GM23338 (cell line): ENCODE measurements around the gene ARL17A. TPM values are rescaled to one million over a fixed set of nuclear protein-coding genes. Genes with fewer than 3 reads are reported as not detected.
"Not testable (repeated sequence)": the region's sequence is repeated elsewhere in the genome, so short reads cannot be mapped to it uniquely, and the experiment has no call there.

Experiments
- ATAC-seq: fragments of 200-7000 bp; cut with Tn5 transposase; 3 replicates; pipeline ENCODE4 v1.9.1; 2020
- DNase-seq: peaks from one replicate; pipeline ENCODE4 v3.0.0-alpha.2; 2015; ENCODE audit warnings: low spot score
- H2AFZ ChIP-seq: fragments of 200-600 bp; sonication (generic); 2 replicates; pipeline ENCODE4 v1.8.0; 2016; ENCODE audit warnings: antibody characterized with exemption, mild to moderate bottlenecking, moderate library complexity
- H3F3A ChIP-seq: fragments of 200-600 bp; sonication (generic); replicated peaks from 2 replicates; pipeline ENCODE4 v1.8.0; 2017; ENCODE audit warnings: antibody characterized with exemption, mixed run types, low read depth
- H3K27ac ChIP-seq: fragments of 200-600 bp; sonication (generic); 2 replicates; pipeline ENCODE4 v1.6.1; 2016; ENCODE audit warnings: low read depth
- H3K27me3 ChIP-seq: fragments of 200-600 bp; sonication (generic); 2 replicates; pipeline ENCODE4 v1.8.0; 2016; ENCODE audit warnings: mild to moderate bottlenecking, mixed run types, moderate library complexity; ENCODE audit not compliant: insufficient read depth
- H3K36me3 ChIP-seq: fragments of 200-600 bp; sonication (generic); 2 replicates; pipeline ENCODE4 v1.8.0; 2016; ENCODE audit warnings: mild to moderate bottlenecking; ENCODE audit not compliant: insufficient read depth
- H3K4me1 ChIP-seq: fragments of 200-600 bp; sonication (generic); 2 replicates; pipeline ENCODE4 v1.8.0; 2016; ENCODE audit warnings: mild to moderate bottlenecking, moderate library complexity; ENCODE audit not compliant: insufficient read depth
- H3K4me2 ChIP-seq: fragments of 200-600 bp; sonication (generic); 2 replicates; pipeline ENCODE4 v1.7.1; 2017; ENCODE audit warnings: mixed run types
- H3K4me3 ChIP-seq: fragments of 200-600 bp; sonication (generic); 2 replicates; pipeline ENCODE4 v1.6.1; 2016; ENCODE audit warnings: mixed run types
- H3K79me2 ChIP-seq: fragments of 200-600 bp; sonication (generic); replicated peaks from 2 replicates; pipeline ENCODE4 v1.8.0; 2017; ENCODE audit warnings: mild to moderate bottlenecking; ENCODE audit not compliant: insufficient read depth
- H3K9me2 ChIP-seq: fragments of 200-600 bp; sonication (generic); 2 replicates; pipeline ENCODE4 v1.8.0; 2017; ENCODE audit not compliant: insufficient read depth
- H4K20me1 ChIP-seq: fragments of 200-600 bp; sonication (generic); replicated peaks from 2 replicates; pipeline ENCODE4 v1.8.0; 2017; ENCODE audit warnings: mild to moderate bottlenecking; ENCODE audit not compliant: insufficient read depth
- H3K27ac Mint-ChIP-seq: 2 replicates; pipeline ENCODE4 v1.8.0; 2020; ENCODE audit warnings: inconsistent platforms, mild to moderate bottlenecking, moderate library complexity, mixed read lengths
- H3K27me3 Mint-ChIP-seq: 3 replicates; pipeline ENCODE4 v1.8.0; 2022; ENCODE audit warnings: low read depth, mild to moderate bottlenecking, moderate library complexity, mixed read lengths, inconsistent platforms; ENCODE audit not compliant: insufficient read depth, poor library complexity
- H3K36me3 Mint-ChIP-seq: 3 replicates; pipeline ENCODE4 v1.8.0; 2021; ENCODE audit warnings: low read depth, mild to moderate bottlenecking, inconsistent platforms, moderate library complexity, mixed read lengths
- H3K4me1 Mint-ChIP-seq: 3 replicates; pipeline ENCODE4 v1.8.0; 2020; ENCODE audit warnings: mild to moderate bottlenecking, inconsistent platforms, mixed read lengths
- H3K4me3 Mint-ChIP-seq: 3 replicates; pipeline ENCODE4 v1.8.0; 2021; ENCODE audit warnings: moderate library complexity, mild to moderate bottlenecking, inconsistent platforms, mixed read lengths
- H3K9me3 Mint-ChIP-seq: 3 replicates; pipeline ENCODE4 v1.8.0; 2020; ENCODE audit warnings: moderate library complexity, mild to moderate bottlenecking, inconsistent platforms, mixed read lengths
- polyA plus RNA-seq: library from polyadenylated mRNA; unstranded; fragments of >200 nt; fragmentation: Nextera tagmentation; extraction: Ambion mirVana; gene quantifications from 2 replicates; pipeline ENCODE4 v1.2.1, GENCODE V29; 2016
- total RNA-seq: library from RNA; depleted of rRNA; stranded (reverse); fragments of >200 nt; shearing (Covaris generic); gene quantifications from 2 replicates; pipeline ENCODE4 v1.2.3, GENCODE V29; 2014

The ARL17A gene
- total and polyA plus RNA-seq, 2 experiments from 2014 or later = 23.6 to 24.4 TPM

DNA sequence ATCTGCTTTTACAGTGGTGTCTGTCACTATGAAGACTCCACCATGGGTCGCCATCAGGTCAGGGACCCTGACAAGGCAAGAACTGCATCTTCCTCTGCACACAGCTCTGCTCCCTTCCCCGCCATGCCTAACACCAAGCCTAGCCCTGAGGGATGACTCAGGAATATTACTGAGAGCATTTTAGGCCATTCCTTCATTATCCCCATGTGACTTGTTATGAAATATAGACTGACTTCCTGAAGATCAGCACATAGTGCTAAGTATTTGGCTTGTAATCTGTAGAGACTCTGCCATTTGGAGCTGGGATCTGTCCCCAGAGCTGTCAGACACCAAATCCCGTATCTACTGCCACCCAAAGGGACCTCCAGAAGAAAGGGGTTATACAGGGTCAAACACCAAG, 19.4 kb downstream of the ARL17A start:
- not testable (repeated sequence) for H3K9me3 Mint-ChIP-seq, H3K4me2 ChIP-seq, H4K20me1 ChIP-seq, H3K36me3 ChIP-seq, H3K27ac Mint-ChIP-seq, H3K9me2 ChIP-seq, H3K27ac ChIP-seq, H3K27me3 Mint-ChIP-seq, H3K4me3 ChIP-seq, H3K27me3 ChIP-seq, DNase-seq, H3K79me2 ChIP-seq, H3K4me1 Mint-ChIP-seq, H3K36me3 Mint-ChIP-seq, H3K4me3 Mint-ChIP-seq, H3K4me1 ChIP-seq, H2AFZ ChIP-seq, H3F3A ChIP-seq
- peak; percentile 12 for ATAC-seq

- DNase-seq, H3K27me3 Mint-ChIP-seq, H3K79me2 ChIP-seq, H3F3A ChIP-seq, H3K4me1 Mint-ChIP-seq, H3K27me3 ChIP-seq, H3K27ac Mint-ChIP-seq, H3K9me3 Mint-ChIP-seq, H3K4me3 ChIP-seq, H3K4me1 ChIP-seq, H3K36me3 ChIP-seq, H3K9me2 ChIP-seq, H3K27ac ChIP-seq, H3K36me3 Mint-ChIP-seq, H2AFZ ChIP-seq, H3K4me2 ChIP-seq, H3K4me3 Mint-ChIP-seq, H4K20me1 ChIP-seq: not testable (repeated sequence)
- peak; percentile 88 for ATAC-seq
Observed at GRCh38 chr17:46559155-46559554, 20.3 kb downstream of the ARL17A start.

DNA sequence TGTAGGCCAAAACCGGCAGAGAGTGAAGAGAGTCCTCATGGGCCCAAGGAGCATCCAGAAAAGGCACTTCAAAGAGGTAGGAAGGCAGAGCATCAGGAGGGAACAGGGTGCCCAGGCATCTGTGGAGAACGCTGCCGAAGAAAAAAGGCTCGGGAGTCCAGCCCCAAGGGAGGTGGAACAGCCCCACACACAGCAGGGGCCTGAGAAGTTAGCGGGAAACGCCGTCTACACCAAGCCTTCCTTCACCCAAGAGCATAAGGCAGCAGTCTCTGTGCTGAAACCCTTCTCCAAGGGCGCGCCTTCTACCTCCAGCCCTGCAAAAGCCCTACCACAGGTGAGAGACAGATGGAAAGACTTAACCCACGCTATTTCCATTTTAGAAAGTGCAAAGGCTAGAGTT, 30.9 kb downstream of the ARL17A start:
- H3K27me3 ChIP-seq, H3K4me3 ChIP-seq, H3K27me3 Mint-ChIP-seq, H3K36me3 Mint-ChIP-seq, H3K27ac ChIP-seq, H3K9me2 ChIP-seq, ATAC-seq, H3K27ac Mint-ChIP-seq, H3K4me1 ChIP-seq, H3K4me2 ChIP-seq, H3K4me1 Mint-ChIP-seq, H3K9me3 Mint-ChIP-seq, H4K20me1 ChIP-seq, H3K4me3 Mint-ChIP-seq, H3K36me3 ChIP-seq, DNase-seq, H2AFZ ChIP-seq, H3K79me2 ChIP-seq, H3F3A ChIP-seq: not testable (repeated sequence)

GRCh38 chr17:46534716-46535115, 44.8 kb downstream of the ARL17A start:
- H3K4me1 Mint-ChIP-seq, H3K9me2 ChIP-seq, DNase-seq, H3F3A ChIP-seq, H3K4me2 ChIP-seq, H2AFZ ChIP-seq, H3K36me3 ChIP-seq, H3K4me3 Mint-ChIP-seq, H3K9me3 Mint-ChIP-seq, H3K27ac ChIP-seq, H3K79me2 ChIP-seq, H3K4me1 ChIP-seq, H3K27ac Mint-ChIP-seq, ATAC-seq, H3K27me3 Mint-ChIP-seq, H4K20me1 ChIP-seq, H3K36me3 Mint-ChIP-seq, H3K4me3 ChIP-seq, H3K27me3 ChIP-seq: not testable (repeated sequence)

GRCh38 chr17:46512168-46512567, 67.3 kb downstream of the ARL17A start, which contains the start of gene LRRC37A2:
TSS of gene LRRC37A2 (plus strand) at chr17:46512468. CDS start at chr17:46512713, 245 bp downstream.
- not testable (repeated sequence) for H3K27me3 Mint-ChIP-seq, H3K27me3 ChIP-seq, H3F3A ChIP-seq, H3K27ac ChIP-seq, H3K4me3 Mint-ChIP-seq, H3K9me3 Mint-ChIP-seq, H3K36me3 ChIP-seq, H2AFZ ChIP-seq, H3K4me2 ChIP-seq, ATAC-seq, H3K9me2 ChIP-seq, H3K27ac Mint-ChIP-seq, H3K4me3 ChIP-seq, DNase-seq, H3K4me1 ChIP-seq, H4K20me1 ChIP-seq, H3K79me2 ChIP-seq, H3K4me1 Mint-ChIP-seq, H3K36me3 Mint-ChIP-seq

- H3K36me3 ChIP-seq, H2AFZ ChIP-seq, DNase-seq, H3K9me3 Mint-ChIP-seq, H3K4me1 Mint-ChIP-seq, H3K4me3 ChIP-seq, ATAC-seq, H3K36me3 Mint-ChIP-seq, H3K4me1 ChIP-seq, H4K20me1 ChIP-seq, H3K9me2 ChIP-seq, H3K4me2 ChIP-seq, H3K27ac ChIP-seq, H3K27me3 Mint-ChIP-seq, H3K27me3 ChIP-seq, H3F3A ChIP-seq, H3K4me3 Mint-ChIP-seq, H3K27ac Mint-ChIP-seq: not testable (repeated sequence)
- peaks cover 20% of the 10 kb centered on the region for H3K79me2 ChIP-seq
Observed at GRCh38 chr17:46505896-46506295, 73.6 kb downstream of the ARL17A start.

GRCh38 chr17:46499437-46500139, 79.9 kb downstream of the ARL17A start:
- H3K9me3 Mint-ChIP-seq, H3K4me3 Mint-ChIP-seq, H3F3A ChIP-seq, H3K9me2 ChIP-seq, DNase-seq, H3K27me3 ChIP-seq, H3K4me2 ChIP-seq, H4K20me1 ChIP-seq, H3K4me3 ChIP-seq, H3K36me3 ChIP-seq, H3K27ac Mint-ChIP-seq, H3K4me1 ChIP-seq, H3K4me1 Mint-ChIP-seq, H3K27ac ChIP-seq, H3K27me3 Mint-ChIP-seq, ATAC-seq, H2AFZ ChIP-seq, H3K36me3 Mint-ChIP-seq: not testable (repeated sequence)
- peaks cover 29% of the 10 kb centered on the region for H3K79me2 ChIP-seq
